IMR-90 (cell line): Measurements from ENCODE around the gene AGPS. TPM values are rescaled to one million over a fixed set of nuclear protein-coding genes. Genes with fewer than 3 reads are reported as not detected.

Source experiments
- ATAC-seq: fragments of 200-7000 bp; cut with Tn5 transposase; 2 replicates; pipeline ENCODE4 v1.9.1; 2020; ENCODE audit warnings: low read depth, mild to moderate bottlenecking, moderate library complexity
- BruUV-seq: library from RNA; stranded (reverse); fragments of 400-500 nt; replicated peaks from 2 replicates; lab custom pipeline; 2021; lab: Mats Ljungman, UMichigan
- CTCF ChIA-PET: fragments of 300-600 bp; formaldehyde crosslinking; extraction: SDS; loops from one replicate; lab custom pipeline; 2021; ENCODE audit warnings: antibody characterized with exemption; lab: Yijun Ruan, JAX
- POLR2A ChIA-PET: fragments of 300-600 bp; sonication (Branson Sonifier 250); formaldehyde crosslinking; loops from one replicate; lab custom pipeline; 2022; ENCODE audit warnings: antibody characterized with exemption; ENCODE audit not compliant: unreplicated experiment; lab: Charles Lee
- DNase-seq: peaks from one replicate; pipeline ENCODE4 v3.0.0; 2013
- H2AFZ ChIP-seq: replicated peaks from 2 replicates; pipeline ENCODE3; 2013; ENCODE audit warnings: low read length, mild to moderate bottlenecking; ENCODE audit not compliant: poor library complexity
- H2AK5ac ChIP-seq: 2 replicates; pipeline ENCODE4 v1.6.1; 2013; ENCODE audit warnings: low read depth, low read length, inconsistent platforms
- H2AK9ac ChIP-seq: replicated peaks from 2 replicates; pipeline ENCODE3; 2013; ENCODE audit warnings: mild to moderate bottlenecking, low read depth, low read length, moderate library complexity; ENCODE audit not compliant: poor library complexity
- H2BK120ac ChIP-seq: 2 replicates; pipeline ENCODE4 v1.6.1; 2013; ENCODE audit warnings: low read depth, low read length, inconsistent platforms
- H2BK15ac ChIP-seq: 3 replicates; pipeline ENCODE4 v1.6.1; 2013; ENCODE audit warnings: low read depth, low read length, inconsistent platforms
- H2BK20ac ChIP-seq: 2 replicates; pipeline ENCODE4 v1.6.1; 2013; ENCODE audit warnings: low read depth, mild to moderate bottlenecking, inconsistent platforms, low read length, moderate library complexity
- H2BK5ac ChIP-seq: 2 replicates; pipeline ENCODE4 v1.6.1; 2013; ENCODE audit warnings: mild to moderate bottlenecking, low read depth, low read length, inconsistent platforms; ENCODE audit not compliant: poor library complexity, severe bottlenecking
- H3K14ac ChIP-seq: replicated peaks from 2 replicates; pipeline ENCODE4 v1.6.1; 2013; ENCODE audit warnings: low read depth, low read length, inconsistent platforms
- H3K18ac ChIP-seq: 2 replicates; pipeline ENCODE4 v1.6.1; 2013; ENCODE audit warnings: low read depth, low read length, control low read depth
- H3K23ac ChIP-seq: 2 replicates; pipeline ENCODE4 v1.6.1; 2013; ENCODE audit warnings: low read depth, low read length, inconsistent platforms
- H3K27ac ChIP-seq: 2 replicates; pipeline ENCODE4 v1.5.1; 2013; ENCODE audit warnings: mild to moderate bottlenecking, control low read depth, low read length; ENCODE audit not compliant: insufficient read depth
- H3K27me3 ChIP-seq: 2 replicates; pipeline ENCODE4 v1.6.1; 2013; ENCODE audit warnings: low read length; ENCODE audit not compliant: control insufficient read depth, insufficient read depth
- H3K36me3 ChIP-seq: 2 replicates; pipeline ENCODE4 v1.6.1; 2013; ENCODE audit warnings: low read length, mixed read lengths; ENCODE audit not compliant: control insufficient read depth, insufficient read depth
- H3K4ac ChIP-seq: 2 replicates; pipeline ENCODE4 v1.6.1; 2013; ENCODE audit warnings: low read depth, low read length, inconsistent platforms
- H3K4me1 ChIP-seq: 2 replicates; pipeline ENCODE4 v1.6.1; 2013; ENCODE audit warnings: low read length, mixed read lengths; ENCODE audit not compliant: control insufficient read depth, insufficient read depth
- H3K4me2 ChIP-seq: 2 replicates; pipeline ENCODE4 v1.6.1; 2013; ENCODE audit warnings: low read depth, mild to moderate bottlenecking, control low read depth, low read length, moderate library complexity
- H3K4me3 ChIP-seq: 2 replicates; pipeline ENCODE4 v1.5.1; 2013; ENCODE audit warnings: low read depth, mild to moderate bottlenecking, control low read depth, low read length, moderate library complexity; ENCODE audit not compliant: insufficient read depth
- H3K56ac ChIP-seq: 2 replicates; pipeline ENCODE4 v1.6.1; 2013; ENCODE audit warnings: low read length, inconsistent platforms; ENCODE audit not compliant: insufficient read depth; ENCODE audit errors: extremely low read depth
- H3K79me1 ChIP-seq, 2 experiments: 2 replicates each; pipeline ENCODE4 v1.6.1; 2013; ENCODE audit warnings: low read length in 2 of 2, inconsistent platforms in 1 of 2, low read depth in 1 of 2
- H3K9ac ChIP-seq: 2 replicates; pipeline ENCODE4 v1.6.1; 2013; ENCODE audit warnings: low read depth, low read length, control low read depth
- H3K9me1 ChIP-seq: 2 replicates; pipeline ENCODE4 v1.6.1; 2013; ENCODE audit warnings: low read length, inconsistent platforms; ENCODE audit not compliant: insufficient read depth
- H3K9me3 ChIP-seq: 2 replicates; pipeline ENCODE4 v1.6.1; 2013; ENCODE audit warnings: low read length; ENCODE audit not compliant: control insufficient read depth, insufficient read depth
- H4K20me1 ChIP-seq: 2 replicates; pipeline ENCODE4 v1.6.1; 2013; ENCODE audit warnings: low read length, inconsistent platforms; ENCODE audit not compliant: insufficient read depth
- H4K5ac ChIP-seq: 2 replicates; pipeline ENCODE4 v1.6.1; 2013; ENCODE audit warnings: mild to moderate bottlenecking, low read depth, low read length, control low read depth
- H4K8ac ChIP-seq, 2 experiments: 2 replicates each; pipeline ENCODE4 v1.6.1; 2013; ENCODE audit warnings: low read depth in 2 of 2, low read length in 2 of 2, control low read depth in 1 of 2, inconsistent platforms in 1 of 2
- H4K91ac ChIP-seq: 2 replicates; pipeline ENCODE4 v1.6.1; 2013; ENCODE audit warnings: low read depth, low read length, inconsistent platforms; ENCODE audit not compliant: insufficient read depth
- CEBPB ChIP-seq: IDR thresholded peaks from 2 replicates; pipeline ENCODE4 v1.6.1; 2012; ENCODE audit warnings: low read depth, low read length, improper control_type of control experiment
- CHD1 ChIP-seq: IDR thresholded peaks from 2 replicates; pipeline ENCODE4 v1.6.1; 2012; ENCODE audit warnings: low read depth, low read length, improper control_type of control experiment
- FOS ChIP-seq: fragments of 150-350 bp; IDR thresholded peaks from 2 replicates; pipeline ENCODE4 v1.6.1; 2016; ENCODE audit warnings: low read depth, low read length
- NFE2L2 ChIP-seq: fragments of 150-350 bp; IDR thresholded peaks from 2 replicates; pipeline ENCODE4 v1.6.1; 2016; ENCODE audit warnings: low read depth, mild to moderate bottlenecking, low read length
- POLR2A ChIP-seq: IDR thresholded peaks from 2 replicates; pipeline ENCODE4 v1.6.1; 2012; ENCODE audit warnings: mild to moderate bottlenecking, low read depth, low read length
- RAD21 ChIP-seq: IDR thresholded peaks from 2 replicates; pipeline ENCODE4 v1.6.1; 2012; ENCODE audit warnings: low read length, improper control_type of control experiment
- RCOR1 ChIP-seq: IDR thresholded peaks from 2 replicates; pipeline ENCODE4 v1.6.1; 2012; ENCODE audit warnings: mild to moderate bottlenecking, low read length, improper control_type of control experiment; ENCODE audit not compliant: insufficient replicate concordance
- WGBS, 2 experiments: methylation state at CpG; one replicate each; pipeline versions ENCODE4 v1.1.5 to v1.1.7; 2013; ENCODE audit warnings: missing lambda C conversion rate in 2 of 2; ENCODE audit not compliant: insufficient read length in 1 of 2; ENCODE audit errors: extremely low coverage in 2 of 2; 5-methylcytosine and 5-hydroxymethylcytosine counted together
- dilution Hi-C: fragments of 300-500 bp; cut with HindIII; formaldehyde crosslinking; loops from one replicate; pipeline ENCODE4 v1.14.3; 2018; ENCODE audit warnings: low sequenced_read_pairs; ENCODE audit not compliant: unreplicated experiment
- in situ Hi-C: fragments of 300-500 bp; cut with MboI; formaldehyde crosslinking; loops from 3 replicates; pipeline ENCODE4 v1.14.3; 2019; ENCODE audit warnings: low sequenced_read_pairs, inconsistent platforms, mixed read lengths
- intact Hi-C: fragments of 100-400 bp; cut with micrococcal nuclease; formaldehyde crosslinking; loops from 2 replicates; pipeline ENCODE4 v1.10.0; 2022
- polyA plus RNA-seq, 3 experiments: library from polyadenylated mRNA; depleted of rRNA; stranded (reverse); fragments of >200 nt; gene quantifications; 2 replicates each; pipeline ENCODE4 v1.2.3, GENCODE V29; 2012; ENCODE audit warnings: low replicate concordance in 1 of 3
- total RNA-seq: library from RNA; depleted of rRNA; stranded (reverse); fragments of >200 nt; gene quantifications from 2 replicates; pipeline ENCODE4 v1.2.3, GENCODE V29; 2012

Gene AGPS
- total and polyA plus RNA-seq, 2 of the 4 experiments (the other 2 are of a cell fraction), result 6.6 to 18.6 TPM

GRCh38 chr2:177506998-177507397 is 114.4 kb downstream of the AGPS start:
- in situ Hi-C loops, result no loop called here
- no TSS peak for BruUV-seq

More at GRCh38 chr2:177506998-177507397, 114.4 kb downstream of the AGPS start:
- ChIA-PET CTCF (no interaction called here), POLR2A (no interaction called here)
- H2BK120ac ChIP-seq, result no peak overlapping the region
- H2BK20ac ChIP-seq, result no peak overlapping the region
- no peak overlapping the region for H3K4ac ChIP-seq
- H3K27ac ChIP-seq, result no peak overlapping the region
- no peak overlapping the region for H3K18ac ChIP-seq
- H3K4me3 ChIP-seq, result no peak overlapping the region
- no peaks in the 10 kb centered on the region for H3K9me1 ChIP-seq
- no CpG with 5 or more reads among the region's 2 CpGs for whole genome bisulfite sequencing, 2 experiments
- ATAC-seq, result no peak
- TF ChIP-seq FOS (no peak), NFE2L2 (no peak), CHD1 (no peak), POLR2A (no peak), CEBPB (no peak), RCOR1 (no peak), RAD21 (no peak)
- no peak overlapping the region for H2AK9ac ChIP-seq
- DNase-seq, result no peak
- H3K9ac ChIP-seq, result no peak overlapping the region
- H3K56ac ChIP-seq, result no peak overlapping the region
- H2AK5ac ChIP-seq, result no peak overlapping the region
- H3K14ac ChIP-seq, result no peak overlapping the region
- dilution Hi-C loops, result no loop called here
- no peak overlapping the region for H2BK5ac ChIP-seq
- H3K9me3 ChIP-seq, result no peaks in the 10 kb centered on the region
- H4K20me1 ChIP-seq, result no peaks in the 10 kb centered on the region
- no peak overlapping the region for H3K23ac ChIP-seq
- H4K5ac ChIP-seq, result no peak overlapping the region
- H4K8ac ChIP-seq, result no peak overlapping the region
- no peaks in the 10 kb centered on the region for H3K27me3 ChIP-seq
- 0 out of 4 replicates have a peak, but pooled peaks cover 2 to 4% of the 10 kb centered on the region in 2 experiments for H3K79me1 ChIP-seq
- no peak overlapping the region for H2BK15ac ChIP-seq
- H4K91ac ChIP-seq, result no peak overlapping the region
- intact Hi-C loops, result no loop called here
- no peaks in the 10 kb centered on the region for H3K4me1 ChIP-seq
- no peak overlapping the region for H2AFZ ChIP-seq
- 0 out of 2 replicates have a peak, but pooled peaks cover 2% of the 10 kb centered on the region for H3K36me3 ChIP-seq
- no peak overlapping the region for H3K4me2 ChIP-seq
